Testis (tissue), 3 donors: ENCODE data around the gene TTLL11. TPM values are rescaled to one million over a fixed set of nuclear protein-coding genes. Genes with fewer than 3 reads are reported as not detected.

Experiments used
- DNase-seq: peaks from one replicate; pipeline ENCODE4 v3.0.0-alpha.2; 2019
- H3K27ac ChIP-seq, 2 donors: fragments of 200-600 bp; sonication (generic); one replicate each; pipeline ENCODE4 v1.5.1; 2019
- H3K27me3 ChIP-seq: fragments of 200-600 bp; sonication (generic); one replicate; pipeline ENCODE4 v1.5.1; 2019
- H3K36me3 ChIP-seq: fragments of 200-600 bp; sonication (generic); one replicate; pipeline ENCODE4 v1.5.1; 2017; ENCODE audit warnings: low read depth; ENCODE audit errors: missing control alignments
- H3K4me1 ChIP-seq: fragments of 200-600 bp; sonication (generic); one replicate; pipeline ENCODE4 v1.5.1; 2019
- H3K4me3 ChIP-seq, 2 donors: fragments of 200-600 bp; sonication (generic); one replicate each; pipeline ENCODE4 v1.5.1; 2017 to 2019
- H3K9me3 ChIP-seq: fragments of 200-600 bp; sonication (generic); one replicate; pipeline ENCODE4 v1.5.1; 2017
- POLR2A ChIP-seq: fragments of 450-650 bp; IDR thresholded peaks from one replicate; pipeline ENCODE4 v1.6.1; 2017; ENCODE audit warnings: antibody characterized with exemption, mild to moderate bottlenecking, moderate library complexity
- WGBS, 2 donors: methylation state at CpG; one replicate each; pipeline ENCODE4 v1.1.5; 2018; 5-methylcytosine and 5-hydroxymethylcytosine counted together
- intact Hi-C: fragments of 100-400 bp; cut with DNase I; formaldehyde crosslinking; loops from one replicate; pipeline ENCODE4 v1.15.1; 2023; ENCODE audit warnings: low total_unique reads
- polyA plus RNA-seq: library from polyadenylated mRNA; stranded (reverse); fragments of 350-450 nt; fragmentation: Illumina TruSeq; extraction: RNeasy Lipid Tissue Mini Kit (QIAGEN cat#74804); gene quantifications from one replicate; pipeline ENCODE4 v1.2.3, GENCODE V29; 2014; ENCODE audit warnings: low read depth, low replicate concordance; ENCODE audit not compliant: insufficient read depth
- total RNA-seq, 2 donors: library from RNA; depleted of rRNA; stranded (reverse); fragments of >200 nt; gene quantifications; one replicate each; pipeline ENCODE4 v1.2.3, GENCODE V29; 2016
- TF ChIP-seq, protein P1 (sequence below), 3 experiments: fragments of 450-650 bp in 2 of 3; fragments of 200-600 bp in 1 of 3; sonication (generic) in 1 of 3; IDR thresholded peaks; one replicate each; pipeline ENCODE4 v1.5.1; 2016 to 2019; ENCODE audit warnings: antibody characterized with exemption in 3 of 3, mild to moderate bottlenecking in 2 of 3, moderate library complexity in 1 of 3

The TTLL11 gene
- total and polyA plus RNA-seq, 3 donors from 2014 or later = 17.8 to 36.5 (median 19.8) TPM

DNA sequence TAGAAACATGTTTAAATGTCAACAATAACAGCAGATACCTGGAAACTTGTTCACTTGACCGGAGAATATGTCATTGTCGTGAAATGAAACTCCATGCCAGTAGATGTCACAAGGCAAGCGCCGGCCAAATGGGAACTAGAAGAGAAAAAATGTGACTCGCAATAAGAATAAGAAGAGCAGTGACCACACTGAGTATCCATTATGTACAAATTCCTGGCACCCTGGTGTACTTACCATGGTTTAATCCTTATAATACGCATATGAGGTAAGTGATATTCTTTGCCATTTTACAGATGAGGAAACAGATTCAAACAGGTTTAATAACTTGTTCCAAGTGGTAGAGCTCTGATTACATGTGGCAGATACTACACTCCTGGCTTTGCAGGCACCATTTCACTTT, 53.9 kb downstream of the TTLL11 start:
- TF ChIP-seq, protein P1, sequence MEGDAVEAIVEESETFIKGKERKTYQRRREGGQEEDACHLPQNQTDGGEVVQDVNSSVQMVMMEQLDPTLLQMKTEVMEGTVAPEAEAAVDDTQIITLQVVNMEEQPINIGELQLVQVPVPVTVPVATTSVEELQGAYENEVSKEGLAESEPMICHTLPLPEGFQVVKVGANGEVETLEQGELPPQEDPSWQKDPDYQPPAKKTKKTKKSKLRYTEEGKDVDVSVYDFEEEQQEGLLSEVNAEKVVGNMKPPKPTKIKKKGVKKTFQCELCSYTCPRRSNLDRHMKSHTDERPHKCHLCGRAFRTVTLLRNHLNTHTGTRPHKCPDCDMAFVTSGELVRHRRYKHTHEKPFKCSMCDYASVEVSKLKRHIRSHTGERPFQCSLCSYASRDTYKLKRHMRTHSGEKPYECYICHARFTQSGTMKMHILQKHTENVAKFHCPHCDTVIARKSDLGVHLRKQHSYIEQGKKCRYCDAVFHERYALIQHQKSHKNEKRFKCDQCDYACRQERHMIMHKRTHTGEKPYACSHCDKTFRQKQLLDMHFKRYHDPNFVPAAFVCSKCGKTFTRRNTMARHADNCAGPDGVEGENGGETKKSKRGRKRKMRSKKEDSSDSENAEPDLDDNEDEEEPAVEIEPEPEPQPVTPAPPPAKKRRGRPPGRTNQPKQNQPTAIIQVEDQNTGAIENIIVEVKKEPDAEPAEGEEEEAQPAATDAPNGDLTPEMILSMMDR (IDR thresholded peaks at IDR 0.05) = no peak
- TF ChIP-seq POLR2A = no peak

DNA sequence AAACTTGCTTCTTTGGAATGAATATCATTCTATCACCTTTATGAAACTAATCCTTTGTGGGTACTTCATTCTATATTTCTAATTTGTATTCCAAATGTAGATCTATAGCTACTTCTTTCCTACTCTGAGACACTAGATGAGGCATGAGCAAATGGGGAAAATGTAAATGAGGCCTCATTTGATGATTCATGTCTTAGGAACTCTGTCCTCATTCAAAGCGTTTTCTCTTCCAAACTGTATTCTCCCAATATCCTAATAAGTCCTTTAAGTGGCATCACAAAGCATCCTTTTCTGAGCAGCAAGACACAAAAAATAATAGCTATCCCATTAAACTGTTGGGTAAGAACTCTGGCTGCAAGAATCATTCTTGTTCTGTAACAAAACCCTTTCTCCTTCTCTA, 56.1 kb downstream of the TTLL11 start:
- TF ChIP-seq POLR2A = no peak
- TF ChIP-seq, protein P1 (IDR thresholded peaks at IDR 0.05) = no peak
- WGBS, 2 donors = 86 to 92% methylated on average over 1 of the region's 1 CpG
- Histone ChIP-seq H3K4me3 (no peak overlapping the region), H3K36me3 (no peaks in the 10 kb centered on the region), H3K9me3 (no peaks in the 10 kb centered on the region), H3K27ac (no peak overlapping the region), H3K4me1 (no peaks in the 10 kb centered on the region), H3K27me3 (no peaks in the 10 kb centered on the region)
- intact Hi-C loops = no loop called here
- DNase-seq = no peak

More for the DNA sequence above, 53.9 kb downstream of the TTLL11 start:
- no peak for DNase-seq
- no peak overlapping the region for H3K27ac ChIP-seq
- no peaks in the 10 kb centered on the region for H3K9me3 ChIP-seq
- WGBS, 2 donors = 92 to 93% methylated on average over 6 of the region's 6 CpGs
- no peaks in the 10 kb centered on the region for H3K36me3 ChIP-seq
- H3K4me1 ChIP-seq = no peaks in the 10 kb centered on the region
- H3K27me3 ChIP-seq = no peaks in the 10 kb centered on the region
- H3K4me3 ChIP-seq = no peak overlapping the region
- intact Hi-C loops = no loop called here

DNA sequence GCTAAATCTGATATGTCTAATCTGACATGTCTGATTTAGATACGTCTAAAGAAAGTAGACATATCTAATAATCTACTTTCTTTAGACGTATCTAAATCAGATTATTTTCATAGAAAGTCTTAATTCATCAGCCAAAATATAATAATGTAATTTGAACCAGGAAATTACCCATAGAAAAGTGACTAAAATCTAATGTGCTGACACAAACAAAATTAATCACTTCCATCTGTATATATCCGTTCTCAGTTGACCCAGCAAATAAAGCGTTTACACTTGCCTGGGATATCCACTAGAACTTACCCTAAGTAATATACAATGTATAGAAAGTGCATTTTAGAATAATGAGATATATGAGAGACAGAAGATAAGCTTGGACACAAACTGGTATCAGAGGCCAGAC, 56.7 kb downstream of the TTLL11 start:
- 95 to 96% methylated on average over 4 of the region's 4 CpGs for WGBS, 2 donors

DNA sequence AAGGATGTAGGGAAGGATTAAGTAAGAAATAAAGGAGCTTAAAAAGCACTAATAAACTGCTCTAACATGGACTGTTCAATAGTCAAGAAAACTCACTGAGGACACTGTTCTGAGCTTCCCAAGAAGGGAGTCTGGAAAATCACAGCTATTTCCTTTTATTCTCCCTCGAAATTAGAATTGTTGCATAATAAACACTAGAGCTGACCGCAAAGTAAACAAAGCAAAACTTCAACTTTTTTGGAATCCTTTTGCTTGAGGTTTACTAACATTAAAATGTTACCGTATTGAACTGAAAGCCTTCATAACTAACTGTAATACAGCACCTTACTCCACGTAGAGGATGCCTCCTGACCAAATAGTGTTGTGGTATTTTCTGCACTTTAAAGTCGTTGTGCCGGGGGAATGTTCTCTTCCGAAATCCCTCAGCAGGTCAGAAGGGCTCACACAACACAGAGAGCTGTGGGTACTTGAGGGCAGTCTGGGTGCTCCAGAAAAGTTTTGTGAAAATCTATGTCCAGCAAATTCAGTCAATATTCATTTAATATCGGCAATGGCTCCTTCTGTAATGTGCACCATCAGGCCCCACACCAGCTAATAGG, 59.2 kb downstream of the TTLL11 start:
- intact Hi-C loops = no loop called here
- WGBS, 2 donors = 88 to 92% methylated on average over 8 of the region's 8 CpGs

More for the DNA sequence above, 56.7 kb downstream of the TTLL11 start:
- no peaks in the 10 kb centered on the region for H3K9me3 ChIP-seq
- H3K4me3 ChIP-seq = no peak overlapping the region
- no peak for DNase-seq
- H3K36me3 ChIP-seq = no peaks in the 10 kb centered on the region
- H3K27ac ChIP-seq = no peak overlapping the region
- TF ChIP-seq, protein P1 (IDR thresholded peaks at IDR 0.05) = no peak
- no peak for TF ChIP-seq POLR2A
- no peaks in the 10 kb centered on the region for H3K4me1 ChIP-seq
- H3K27me3 ChIP-seq = no peaks in the 10 kb centered on the region
- intact Hi-C loops = no loop called here

More for the DNA sequence above, 59.2 kb downstream of the TTLL11 start:
- H3K4me3 ChIP-seq = no peak overlapping the region
- H3K27me3 ChIP-seq = no peaks in the 10 kb centered on the region
- no peak overlapping the region for H3K27ac ChIP-seq
- no peaks in the 10 kb centered on the region for H3K36me3 ChIP-seq
- H3K9me3 ChIP-seq = no peaks in the 10 kb centered on the region
- no peak for DNase-seq
- TF ChIP-seq, protein P1 (IDR thresholded peaks at IDR 0.05) = no peak
- TF ChIP-seq POLR2A = no peak
- no peaks in the 10 kb centered on the region for H3K4me1 ChIP-seq
